T-helper 17 cell (primary cell): ENCODE data around the gene TRIAP1. TPM values are rescaled to one million over a fixed set of nuclear protein-coding genes. Genes with fewer than 3 reads are reported as not detected.
A peak's percentile ranks its signal among the peaks of the same experiment; 100 is the strongest.
"Not testable (repeated sequence)": the region's sequence is repeated elsewhere in the genome, so short reads cannot be mapped to it uniquely, and the experiment has no call there.

ENCODE experiments used
- ATAC-seq: fragments of 150-1000 bp; cut with Tn5 transposase; 2 replicates; pipeline ENCODE4 v1.10.0; 2021; ENCODE audit warnings: mild to moderate bottlenecking, moderate library complexity
- DNase-seq, 3 donors: peaks; one replicate each; pipeline versions ENCODE4 v3.0.0 to v3.0.0-alpha.2; 2020 to 2021
- H3K9me3 ChIP-seq: one replicate; pipeline ENCODE4 v1.7.0; 2013; ENCODE audit warnings: low read length, mild to moderate bottlenecking; ENCODE audit not compliant: control insufficient read depth, poor library complexity, severe bottlenecking
- H3K27ac Mint-ChIP-seq: one replicate; pipeline ENCODE4 v1.8.0; 2022; ENCODE audit warnings: mild to moderate bottlenecking, moderate library complexity, mixed read lengths
- H3K27me3 Mint-ChIP-seq: one replicate; pipeline ENCODE4 v1.8.0; 2022; ENCODE audit warnings: mixed read lengths
- H3K36me3 Mint-ChIP-seq: one replicate; pipeline ENCODE4 v1.8.0; 2022; ENCODE audit warnings: low read depth, mixed read lengths
- H3K4me1 Mint-ChIP-seq: one replicate; pipeline ENCODE4 v1.8.0; 2022; ENCODE audit warnings: mild to moderate bottlenecking, mixed read lengths
- H3K4me3 Mint-ChIP-seq: one replicate; pipeline ENCODE4 v1.8.0; 2022; ENCODE audit warnings: mild to moderate bottlenecking, moderate library complexity, mixed read lengths
- total RNA-seq, 4 donors: library from RNA in 2 of 4; stranded (reverse) in 2 of 4; gene quantifications; one replicate each; pipeline ENCODE4 v1.2.3 and lab custom pipeline; 2022 to 2026

Gene TRIAP1
- total RNA-seq = 10 to 100 TPM; 18.6 to 21.9 TPM
- total RNA-seq (lab: John Stamatoyannopoulos, UW) = 17.8 to 24.5 reads per million in 2 donors

DNA sequence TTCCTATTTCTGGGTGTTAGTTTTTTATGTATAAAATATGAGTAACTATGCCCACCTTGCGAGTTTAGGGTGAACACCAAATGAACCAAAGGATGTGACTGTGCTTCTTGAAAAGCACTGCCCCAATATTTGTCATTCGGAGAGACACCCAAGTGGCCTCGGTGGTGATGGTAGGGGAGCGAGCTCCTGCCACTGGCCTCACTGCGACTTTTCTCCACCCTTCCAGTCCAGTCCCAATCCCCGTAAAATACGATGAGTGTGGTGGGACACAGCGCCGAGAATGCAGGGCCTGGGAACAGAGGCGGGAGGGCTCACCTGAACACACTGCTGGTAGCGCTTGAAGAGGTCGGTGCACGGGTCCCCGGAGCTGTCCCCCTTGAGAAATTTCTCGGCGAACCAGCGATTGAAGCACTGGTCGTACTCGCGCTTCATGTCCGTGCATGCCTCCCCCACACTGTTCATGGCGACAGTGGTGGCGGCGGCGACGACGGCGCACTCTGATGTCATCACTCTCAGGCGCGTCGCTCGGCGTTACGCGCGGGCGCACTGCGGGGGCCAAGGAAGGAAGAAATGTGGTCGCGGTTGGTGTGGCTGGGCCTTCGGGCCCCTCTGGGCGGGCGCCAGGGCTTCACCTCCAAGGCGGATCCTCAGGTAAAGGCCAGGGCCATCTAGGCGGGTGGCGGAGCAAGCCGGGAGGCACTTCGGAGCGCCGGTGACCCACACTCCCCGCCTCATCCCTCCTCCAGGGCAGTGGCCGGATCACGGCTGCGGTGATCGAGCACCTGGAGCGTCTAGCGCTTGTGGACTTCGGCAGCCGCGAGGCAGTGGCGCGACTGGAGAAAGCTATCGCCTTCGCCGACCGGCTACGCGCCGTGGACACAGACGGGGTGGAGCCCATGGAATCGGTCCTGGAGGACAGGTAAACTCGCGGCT lies at the start of gene TRIAP1, which contains the start of gene GATC:
TRIAP1 (minus strand) TSS at position 474 of the 933 bp plus-strand sequence; CDS start at position 462, 12 bp downstream.
GATC (plus strand) TSS at position 534 of the 933 bp plus-strand sequence; CDS start at position 571, 37 bp downstream.
- peak within 1 kb of the TSS; percentile 99 for H3K4me3 Mint-ChIP-seq
- ATAC-seq (peak; percentile 97), DNase-seq (peak; percentile 72 to 80 (median 75))
- no peaks in the 10 kb centered on the region for H3K9me3 ChIP-seq
- H3K4me1 Mint-ChIP-seq = peaks cover 18% of the 10 kb centered on the region
- H3K36me3 Mint-ChIP-seq = peaks cover 2% of the 10 kb centered on the region
- no peaks in the 10 kb centered on the region for H3K27me3 Mint-ChIP-seq
- H3K27ac Mint-ChIP-seq = peak within 1 kb of the TSS; percentile 97

DNA sequence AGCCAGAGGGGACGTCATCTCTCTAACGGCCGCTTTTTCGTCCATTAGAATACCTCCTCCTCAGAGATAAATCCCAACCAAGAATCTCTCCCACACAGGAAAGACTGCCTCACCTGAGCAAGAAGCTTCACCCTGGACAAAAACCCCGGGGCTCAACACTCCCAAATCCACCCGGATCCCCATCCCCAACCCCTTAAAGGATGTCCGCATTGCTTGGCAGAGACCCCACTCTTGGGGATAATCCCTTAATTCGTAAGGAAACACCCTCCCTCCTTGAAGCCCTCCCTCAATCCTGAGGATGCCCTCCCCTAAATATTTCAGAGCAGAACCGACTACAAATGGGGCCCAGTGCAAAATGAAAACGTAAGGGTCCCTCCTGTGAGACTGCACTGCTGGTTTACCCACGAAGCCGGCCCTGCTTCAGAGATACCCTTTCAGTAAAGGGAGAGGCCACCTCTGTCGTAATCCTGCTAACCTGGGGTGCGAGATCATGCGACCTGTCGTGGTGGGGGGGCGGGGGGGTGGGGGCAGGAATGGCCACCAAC lies 49.1 kb upstream of the TRIAP1 start:
- no peaks in the 10 kb centered on the region for H3K9me3 ChIP-seq
- peak overlapping the region; percentile 77 for H3K27ac Mint-ChIP-seq
- peaks cover 30% of the 10 kb centered on the region for H3K4me1 Mint-ChIP-seq
- ATAC-seq (no peak), DNase-seq (no peak)
- no peaks in the 10 kb centered on the region for H3K36me3 Mint-ChIP-seq
- H3K4me3 Mint-ChIP-seq = peak overlapping the region; percentile 91
- H3K27me3 Mint-ChIP-seq = no peaks in the 10 kb centered on the region

DNA sequence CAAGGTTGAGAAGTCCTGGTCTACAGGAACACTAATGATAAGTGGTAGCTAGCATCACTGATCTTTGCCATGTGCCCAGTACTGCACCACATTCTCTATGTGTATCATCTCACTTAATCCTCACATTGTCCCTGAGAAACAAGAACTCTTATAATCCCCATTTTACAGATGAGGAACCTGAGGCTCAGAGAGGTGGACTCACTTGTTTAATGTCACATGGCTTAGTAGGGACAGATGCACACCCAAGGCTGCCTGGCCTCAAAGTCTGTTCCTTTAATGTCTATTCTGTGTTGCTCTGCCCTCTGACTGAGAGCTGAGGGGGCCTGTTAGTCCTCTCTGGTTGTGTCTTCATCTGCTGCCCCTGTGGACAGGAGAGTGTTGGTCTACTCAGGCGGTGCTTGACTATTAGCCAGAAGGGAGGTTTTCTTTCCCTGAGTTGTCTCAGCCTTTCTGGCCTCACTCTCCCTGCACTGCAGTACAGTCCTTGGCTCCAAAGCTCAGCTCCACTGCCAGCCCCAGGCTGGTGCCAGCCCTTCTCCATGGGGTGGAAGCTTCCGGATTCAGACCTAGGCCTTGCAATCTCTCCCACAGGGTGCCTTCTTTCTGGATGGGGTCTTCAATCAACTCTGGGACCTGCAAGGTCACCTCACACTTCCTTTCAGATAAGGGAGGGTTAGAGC lies 44.8 kb upstream of the TRIAP1 start:
- Mint-ChIP-seq H3K27ac (no peak overlapping the region), H3K27me3 (no peaks in the 10 kb centered on the region), H3K4me3 (no peak overlapping the region), H3K4me1 (peaks cover 17% of the 10 kb centered on the region), H3K36me3 (no peaks in the 10 kb centered on the region)
- H3K9me3 ChIP-seq = no peaks in the 10 kb centered on the region
- ATAC-seq (no peak), DNase-seq (no peak)

DNA sequence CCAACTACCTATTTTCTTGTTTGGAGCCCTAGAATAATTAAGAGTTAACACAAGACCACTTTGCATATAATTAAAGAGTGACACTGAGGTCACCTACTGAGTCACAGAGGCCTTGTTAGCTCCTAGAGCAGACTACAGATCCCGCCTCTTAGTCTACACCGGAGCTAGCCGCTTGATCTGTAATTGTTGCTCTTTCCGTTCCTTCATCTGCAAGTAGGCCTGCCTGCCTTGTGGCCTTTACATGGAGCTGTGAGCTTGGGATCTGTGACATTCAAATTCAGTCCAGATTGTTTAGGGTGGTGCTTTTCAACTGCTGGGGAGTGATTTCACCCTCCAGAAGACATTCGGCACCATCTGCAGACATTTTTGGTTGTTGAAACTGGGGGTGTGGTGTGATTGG lies 44.1 kb upstream of the TRIAP1 start:
- no peaks in the 10 kb centered on the region for H3K9me3 ChIP-seq
- H3K36me3 Mint-ChIP-seq = no peaks in the 10 kb centered on the region
- H3K4me3 Mint-ChIP-seq = no peak overlapping the region
- H3K27ac Mint-ChIP-seq = no peak overlapping the region
- H3K4me1 Mint-ChIP-seq = peaks cover 14% of the 10 kb centered on the region
- ATAC-seq (no peak), DNase-seq (no peak)
- H3K27me3 Mint-ChIP-seq = no peaks in the 10 kb centered on the region

DNA sequence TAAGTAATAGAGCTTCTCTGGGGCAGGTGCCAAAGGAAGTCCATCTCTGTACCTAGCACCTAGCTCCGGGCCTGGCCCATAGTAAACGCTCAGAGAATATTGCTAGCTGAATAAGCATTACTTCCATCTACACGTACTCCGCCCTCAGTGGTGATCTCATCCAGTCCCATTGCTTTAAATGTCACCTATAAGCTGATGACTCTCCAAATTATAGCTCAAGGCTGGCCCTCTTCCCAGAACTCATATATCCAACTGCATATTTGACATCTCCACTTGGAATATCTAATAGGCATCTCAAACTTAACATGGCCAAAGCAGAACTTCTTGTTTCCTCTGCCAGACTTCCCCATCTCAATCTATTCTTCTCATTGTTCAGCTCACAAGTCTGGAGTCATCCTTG lies 42.8 kb upstream of the TRIAP1 start:
- ATAC-seq (no peak), DNase-seq (no peak)
- Mint-ChIP-seq H3K27ac (no peak overlapping the region), H3K27me3 (no peaks in the 10 kb centered on the region), H3K4me1 (peaks cover 9% of the 10 kb centered on the region), H3K4me3 (peak overlapping the region; percentile 43), H3K36me3 (no peaks in the 10 kb centered on the region)
- no peaks in the 10 kb centered on the region for H3K9me3 ChIP-seq

DNA sequence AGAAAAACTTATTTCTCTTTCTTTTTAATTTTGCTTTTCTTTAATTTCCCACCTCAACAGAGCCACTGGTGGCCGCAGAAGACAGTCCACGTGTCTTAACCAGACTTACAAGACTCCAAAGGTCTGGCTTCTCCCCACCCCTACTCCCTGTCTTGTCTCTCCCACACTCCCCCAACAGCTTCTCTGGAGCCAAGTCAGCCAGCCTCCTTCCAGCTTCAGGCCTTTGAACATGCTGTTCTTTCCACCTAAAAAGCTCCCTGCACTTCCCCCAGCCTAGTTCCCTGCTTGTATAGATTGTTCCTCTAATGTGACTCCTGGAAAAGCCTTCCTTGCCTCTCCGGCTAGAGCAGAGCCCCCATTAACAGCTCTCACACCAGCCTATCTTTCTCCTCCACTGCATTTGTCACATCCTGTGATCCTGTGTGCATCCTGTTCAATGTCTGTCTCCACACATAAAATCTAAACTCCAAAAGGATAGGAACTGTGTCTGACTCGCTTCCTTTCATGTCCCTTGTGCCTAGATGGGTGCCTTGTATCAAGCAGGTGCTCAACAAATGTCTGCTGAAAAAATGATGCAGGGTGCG lies 42.0 kb upstream of the TRIAP1 start:
- ATAC-seq (no peak), DNase-seq (no peak)
- no peaks in the 10 kb centered on the region for H3K27me3 Mint-ChIP-seq
- no peak overlapping the region for H3K4me3 Mint-ChIP-seq
- H3K27ac Mint-ChIP-seq = peak overlapping the region; percentile 41
- no peaks in the 10 kb centered on the region for H3K9me3 ChIP-seq
- H3K36me3 Mint-ChIP-seq = no peaks in the 10 kb centered on the region
- peaks cover 18% of the 10 kb centered on the region for H3K4me1 Mint-ChIP-seq

DNA sequence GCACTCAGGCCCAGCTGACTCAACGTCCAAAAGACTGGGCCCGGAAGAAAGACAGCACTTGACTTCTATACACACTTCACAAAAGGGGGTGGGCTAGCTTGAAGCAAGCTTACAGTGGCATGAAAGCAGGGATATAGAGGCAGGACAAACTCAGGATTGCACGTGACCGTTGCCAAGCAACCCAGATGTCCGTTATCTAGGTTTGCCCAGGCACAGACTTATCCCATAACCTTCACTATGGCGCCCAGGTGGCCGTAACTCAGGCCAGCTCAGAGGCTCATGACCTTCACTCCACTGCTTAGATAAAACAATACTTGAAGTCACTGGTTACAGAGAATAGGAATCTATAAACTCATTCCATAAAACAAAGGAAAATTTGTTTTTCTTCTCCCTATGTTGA lies 41.4 kb upstream of the TRIAP1 start:
- H3K36me3 Mint-ChIP-seq, ATAC-seq: not testable (repeated sequence)

DNA sequence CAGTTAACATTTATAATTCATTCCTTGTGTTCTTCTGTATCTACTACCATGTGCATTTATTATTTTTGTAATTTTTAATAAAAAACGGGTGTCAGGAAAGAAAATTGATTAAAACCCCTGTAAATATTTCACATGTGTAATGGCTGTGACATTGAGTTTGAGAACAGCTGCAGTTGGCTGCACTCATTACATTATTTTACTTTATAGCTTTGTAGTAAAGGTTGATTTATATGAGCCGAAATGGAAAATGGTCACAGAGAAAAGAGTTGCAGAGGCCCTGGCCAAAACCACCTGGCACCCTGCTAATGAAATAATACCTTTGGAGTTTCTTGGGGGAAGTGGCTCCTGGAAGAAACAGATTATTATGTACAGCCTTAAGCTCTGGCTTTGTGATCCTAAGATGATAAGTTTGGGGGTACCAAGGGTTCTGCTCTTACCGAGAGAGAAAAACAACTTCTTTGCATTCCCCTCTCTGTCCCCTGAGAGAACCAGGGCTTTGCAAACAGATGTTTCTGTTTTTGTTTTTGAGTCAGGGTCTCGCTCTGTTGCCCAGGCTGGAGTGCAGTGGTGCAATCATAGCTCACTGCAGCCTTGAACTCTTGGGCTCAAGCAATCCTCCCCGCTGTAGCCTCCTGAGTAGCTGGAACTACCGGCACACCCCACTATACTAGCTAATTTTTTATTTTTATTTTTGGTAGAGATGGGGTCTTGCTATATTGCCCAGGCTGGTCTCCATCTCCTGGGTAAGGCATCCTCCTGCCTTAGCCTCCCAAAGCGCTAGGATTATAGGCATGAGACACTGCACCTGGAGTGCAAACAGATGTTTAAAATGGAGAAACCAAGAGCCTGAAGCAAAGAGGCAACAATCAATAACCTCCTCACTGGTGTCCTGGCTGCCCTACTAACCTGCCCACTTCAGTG lies 40.0 kb upstream of the TRIAP1 start:
- Mint-ChIP-seq H3K27me3 (no peaks in the 10 kb centered on the region), H3K27ac (no peak overlapping the region), H3K36me3 (no peaks in the 10 kb centered on the region), H3K4me3 (no peak overlapping the region), H3K4me1 (peaks cover 17% of the 10 kb centered on the region)
- DNase-seq = no peak
- H3K9me3 ChIP-seq = no peaks in the 10 kb centered on the region
- no peak for ATAC-seq

More for the DNA sequence above, 41.4 kb upstream of the TRIAP1 start:
- H3K9me3 ChIP-seq, DNase-seq, H3K27ac Mint-ChIP-seq, H3K27me3 Mint-ChIP-seq, H3K4me3 Mint-ChIP-seq: not testable (repeated sequence)
- H3K4me1 Mint-ChIP-seq = peaks cover 18% of the 10 kb centered on the region

DNA sequence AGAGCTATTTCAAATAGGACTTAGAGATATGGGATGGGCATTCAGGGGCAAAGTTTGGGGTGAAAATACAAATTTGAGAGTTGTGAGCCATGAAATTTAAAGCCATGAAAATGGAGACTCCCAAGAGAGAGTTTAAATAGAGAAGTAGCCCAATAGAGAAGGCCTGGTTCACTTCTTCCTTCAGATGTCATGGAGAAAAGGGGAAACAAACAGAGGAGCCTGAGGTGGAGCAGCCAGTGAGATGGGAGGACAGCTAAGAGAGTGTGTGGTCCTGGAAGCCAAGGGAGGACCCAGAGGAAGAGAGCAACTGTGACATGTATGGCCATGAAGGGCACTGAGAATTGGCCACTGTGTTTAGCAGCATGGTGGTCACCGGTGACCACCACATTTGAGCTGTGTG lies 37.4 kb upstream of the TRIAP1 start:
- H3K4me1 Mint-ChIP-seq = peaks cover 17% of the 10 kb centered on the region
- H3K27ac Mint-ChIP-seq = no peak overlapping the region
- ATAC-seq (no peak), DNase-seq (no peak)
- no peaks in the 10 kb centered on the region for H3K36me3 Mint-ChIP-seq
- no peaks in the 10 kb centered on the region for H3K9me3 ChIP-seq
- H3K4me3 Mint-ChIP-seq = no peak overlapping the region
- no peaks in the 10 kb centered on the region for H3K27me3 Mint-ChIP-seq

DNA sequence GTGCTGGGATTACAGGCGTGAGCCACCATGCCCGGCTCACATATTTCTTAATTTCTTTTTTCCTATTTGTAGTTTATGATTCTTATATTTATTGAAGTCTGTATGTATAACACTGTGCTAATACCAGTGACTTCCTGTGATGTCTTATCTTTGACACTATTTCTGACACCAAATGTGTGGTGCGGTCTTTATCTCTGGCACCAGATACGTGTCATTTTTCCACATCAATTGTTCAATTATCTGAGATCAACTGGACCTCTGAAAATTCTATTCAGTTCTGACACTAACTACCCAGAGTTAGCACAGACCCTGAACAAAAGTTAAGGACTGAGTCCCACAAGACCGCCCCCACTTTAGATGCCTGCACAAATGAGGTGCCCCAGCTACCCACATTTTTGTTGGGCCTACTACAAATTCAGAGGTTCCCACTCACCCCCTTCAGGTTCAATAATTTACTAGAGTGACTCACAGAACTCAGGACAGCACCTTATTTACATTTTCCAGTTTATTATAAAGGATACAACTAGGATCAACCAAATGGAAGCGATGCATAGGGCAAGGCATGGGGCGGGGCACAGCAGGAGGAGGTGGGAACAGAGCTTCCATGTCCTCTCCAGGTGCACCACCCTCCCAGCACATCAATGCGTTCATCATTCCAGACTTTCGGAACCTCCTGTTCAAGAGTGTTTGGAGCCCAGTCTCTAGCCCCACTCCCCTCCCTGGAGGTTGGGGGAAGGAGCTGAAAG lies 35.0 kb upstream of the TRIAP1 start:
- no peak overlapping the region for H3K4me3 Mint-ChIP-seq
- DNase-seq = no peak
- peaks cover 14% of the 10 kb centered on the region for H3K4me1 Mint-ChIP-seq
- H3K27me3 Mint-ChIP-seq = no peaks in the 10 kb centered on the region
- no peak overlapping the region for H3K27ac Mint-ChIP-seq
- no peaks in the 10 kb centered on the region for H3K9me3 ChIP-seq
- H3K36me3 Mint-ChIP-seq = no peaks in the 10 kb centered on the region
- no peak for ATAC-seq

DNA sequence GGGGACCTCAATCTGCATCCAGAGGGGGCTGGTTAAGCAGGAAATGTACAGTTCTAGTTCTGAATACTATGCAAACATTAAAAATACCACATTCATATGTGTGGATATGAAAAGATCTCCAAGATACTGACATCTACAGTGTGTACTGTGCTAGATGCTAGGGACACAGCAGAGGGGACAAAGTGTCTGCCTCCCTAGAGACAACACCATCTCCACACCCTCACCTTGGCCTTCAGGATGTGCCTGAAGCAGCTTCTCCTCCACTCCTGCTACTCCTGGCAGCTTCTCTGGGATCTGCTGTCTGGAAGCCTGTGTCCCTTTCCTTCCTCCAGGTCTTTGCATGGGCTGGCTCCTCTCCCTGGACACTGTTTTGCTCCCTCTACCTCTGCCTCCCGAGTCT lies 34.0 kb upstream of the TRIAP1 start:
- DNase-seq = no peak
- no peaks in the 10 kb centered on the region for H3K36me3 Mint-ChIP-seq
- no peaks in the 10 kb centered on the region for H3K9me3 ChIP-seq
- peaks cover 14% of the 10 kb centered on the region for H3K4me1 Mint-ChIP-seq
- no peak overlapping the region for H3K27ac Mint-ChIP-seq
- H3K4me3 Mint-ChIP-seq = no peak overlapping the region
- no peaks in the 10 kb centered on the region for H3K27me3 Mint-ChIP-seq
- ATAC-seq = no peak

DNA sequence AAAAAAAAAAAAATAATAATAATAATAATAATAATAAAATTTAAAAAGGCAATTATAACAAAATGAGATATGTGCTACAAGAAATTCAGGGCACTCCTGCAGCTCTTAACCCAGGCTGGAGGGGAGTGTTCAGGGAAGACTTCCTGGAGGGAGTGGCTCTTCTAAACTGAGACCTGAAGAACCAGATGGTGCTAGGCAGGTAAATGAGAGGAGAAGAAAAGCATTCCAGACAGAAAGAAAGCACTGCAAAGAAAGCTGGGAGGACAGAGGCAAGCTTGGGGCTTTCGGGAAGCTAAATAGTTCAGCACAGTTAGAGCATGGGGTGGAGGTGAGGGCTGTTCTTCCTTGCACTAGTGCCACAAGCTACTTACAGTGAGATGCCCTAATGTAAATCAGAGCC lies 33.3 kb upstream of the TRIAP1 start:
- ATAC-seq = no peak
- no peak for DNase-seq

More for the DNA sequence above, 33.3 kb upstream of the TRIAP1 start:
- Mint-ChIP-seq H3K27ac (no peak overlapping the region), H3K4me3 (no peak overlapping the region), H3K4me1 (peaks cover 17% of the 10 kb centered on the region), H3K36me3 (peaks cover 2% of the 10 kb centered on the region), H3K27me3 (no peaks in the 10 kb centered on the region)
- no peaks in the 10 kb centered on the region for H3K9me3 ChIP-seq
